Trophoblast cell (in vitro differentiated cells and primary cell): ENCODE measurements around the gene AGBL1.

Experiments used
- DNase-seq, 2 donors: peaks; one replicate each; pipeline ENCODE4 v3.0.0-alpha.2; 2016
- H2AFZ ChIP-seq: 2 replicates; pipeline ENCODE4 v1.6.1; 2013; ENCODE audit warnings: low read length, moderate library complexity, mild to moderate bottlenecking; ENCODE audit not compliant: insufficient read depth, poor library complexity
- H2AK5ac ChIP-seq: 2 replicates; pipeline ENCODE4 v1.6.1; 2013; ENCODE audit warnings: mild to moderate bottlenecking, low read length
- H2BK120ac ChIP-seq: 2 replicates; pipeline ENCODE4 v1.6.1; 2013; ENCODE audit warnings: low read length, mild to moderate bottlenecking, moderate library complexity; ENCODE audit not compliant: insufficient read depth, poor library complexity
- H2BK12ac ChIP-seq: 2 replicates; pipeline ENCODE4 v1.6.1; 2013; ENCODE audit warnings: mild to moderate bottlenecking, low read length, moderate library complexity
- H2BK5ac ChIP-seq: 2 replicates; pipeline ENCODE4 v1.6.1; 2013; ENCODE audit warnings: low read length, low read depth, moderate library complexity, mild to moderate bottlenecking; ENCODE audit not compliant: poor library complexity
- H3K14ac ChIP-seq: 2 replicates; pipeline ENCODE4 v1.6.1; 2013; ENCODE audit warnings: mild to moderate bottlenecking, low read length
- H3K18ac ChIP-seq: 2 replicates; pipeline ENCODE4 v1.6.1; 2013; ENCODE audit warnings: mild to moderate bottlenecking, low read length
- H3K23ac ChIP-seq: 2 replicates; pipeline ENCODE4 v1.6.1; 2013; ENCODE audit warnings: low read length
- H3K27ac ChIP-seq: 2 replicates; pipeline ENCODE4 v1.5.1; 2013; ENCODE audit warnings: low read depth, mild to moderate bottlenecking, inconsistent platforms, low read length, moderate library complexity
- H3K27me3 ChIP-seq: 2 replicates; pipeline ENCODE4 v1.6.1; 2013; ENCODE audit warnings: inconsistent platforms, mild to moderate bottlenecking, low read length, moderate library complexity; ENCODE audit not compliant: insufficient read depth
- H3K36me3 ChIP-seq, 2 experiments: 1 replicate in 1 of 2; 2 replicates in 1 of 2; pipeline ENCODE4 v1.6.1; 2013; ENCODE audit warnings: low read length in 2 of 2, mild to moderate bottlenecking in 2 of 2, moderate library complexity in 1 of 2; ENCODE audit not compliant: insufficient read depth in 2 of 2, control insufficient read depth in 1 of 2
- H3K4ac ChIP-seq: 2 replicates; pipeline ENCODE4 v1.6.1; 2013; ENCODE audit warnings: low read depth, mild to moderate bottlenecking, low read length, moderate library complexity
- H3K4me1 ChIP-seq, 2 experiments: 1 replicate in 1 of 2; 2 replicates in 1 of 2; pipeline ENCODE4 v1.6.1; 2013; ENCODE audit warnings: low read length in 2 of 2, mild to moderate bottlenecking in 2 of 2, moderate library complexity in 1 of 2; ENCODE audit not compliant: insufficient read depth in 2 of 2, control insufficient read depth in 1 of 2
- H3K4me2 ChIP-seq: 2 replicates; pipeline ENCODE4 v1.6.1; 2013; ENCODE audit warnings: inconsistent platforms, mild to moderate bottlenecking, low read length, moderate library complexity
- H3K4me3 ChIP-seq: 2 replicates; pipeline ENCODE4 v1.5.1; 2013; ENCODE audit warnings: mild to moderate bottlenecking, low read depth, low read length, inconsistent platforms
- H3K79me1 ChIP-seq: one replicate; pipeline ENCODE4 v1.6.1; 2013; ENCODE audit warnings: low read length
- H3K79me2 ChIP-seq: 2 replicates; pipeline ENCODE4 v1.6.1; 2013; ENCODE audit warnings: low read length, mild to moderate bottlenecking; ENCODE audit not compliant: control insufficient read depth, insufficient read depth, poor library complexity
- H3K9ac ChIP-seq: 2 replicates; pipeline ENCODE4 v1.6.1; 2013; ENCODE audit warnings: mild to moderate bottlenecking, low read length
- H3K9me3 ChIP-seq: 2 replicates; pipeline ENCODE4 v1.6.1; 2013; ENCODE audit warnings: low read depth, mild to moderate bottlenecking, control low read depth, inconsistent platforms, low read length; ENCODE audit not compliant: insufficient read depth
- H4K12ac ChIP-seq: 2 replicates; pipeline ENCODE4 v1.6.1; 2013; ENCODE audit warnings: low read depth, mild to moderate bottlenecking, low read length, moderate library complexity
- H4K8ac ChIP-seq: 2 replicates; pipeline ENCODE4 v1.6.1; 2013; ENCODE audit warnings: low read depth, mild to moderate bottlenecking, low read length, moderate library complexity
- H4K91ac ChIP-seq: one replicate; pipeline ENCODE4 v1.6.1; 2013; ENCODE audit warnings: low read depth, mild to moderate bottlenecking, low read length, moderate library complexity
- WGBS: extraction: QIAGEN DNeasy Blood & Tissue Kit; methylation state at CpG from one replicate; pipeline ENCODE4 v1.1.7; 2013; ENCODE audit warnings: missing lambda C conversion rate; ENCODE audit not compliant: insufficient read length, insufficient coverage; ENCODE audit errors: extremely low coverage; 5-methylcytosine and 5-hydroxymethylcytosine counted together

AGBL1 gene

DNA sequence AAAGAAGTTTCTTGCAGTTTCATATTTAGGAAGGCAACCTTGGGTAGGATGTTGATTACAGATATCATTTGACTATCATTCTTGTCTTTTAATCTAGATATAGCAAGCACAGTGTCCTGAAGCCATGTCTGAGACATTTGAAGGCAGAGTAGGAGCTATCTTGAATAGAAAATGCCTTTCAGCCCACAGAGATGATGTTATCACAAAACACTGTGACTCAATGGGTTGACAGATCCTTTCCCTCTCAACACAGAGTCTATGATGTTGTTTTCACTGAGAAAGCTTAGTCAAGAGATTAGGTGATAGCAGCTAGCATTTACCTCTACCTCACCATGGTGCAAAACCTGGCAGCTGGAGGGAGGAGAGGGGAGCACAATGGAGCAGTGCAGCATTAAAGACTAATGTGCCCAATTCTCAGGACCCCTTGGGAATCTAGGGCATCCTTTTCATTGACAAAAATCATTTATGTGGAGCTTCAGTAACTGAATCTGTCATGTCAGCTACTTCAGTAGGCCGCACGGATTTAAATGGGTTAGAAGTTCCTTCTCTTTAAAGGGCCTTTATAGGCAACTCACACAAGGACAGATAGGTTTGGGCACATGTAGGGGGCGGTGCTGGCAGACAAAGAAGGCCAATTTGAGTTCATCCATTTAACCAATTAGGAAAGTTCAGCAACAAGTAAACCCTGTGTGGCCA lies 121.8 kb downstream of the AGBL1 start:
- no peak overlapping the region for H2BK5ac ChIP-seq
- H3K4me3 ChIP-seq: no peak overlapping the region
- H3K4me1 ChIP-seq: peaks cover 0 to 4% of the 10 kb centered on the region in 2 experiments
- H3K14ac ChIP-seq: no peak overlapping the region
- H3K27me3 ChIP-seq: no peaks in the 10 kb centered on the region
- peak; percentile 25 to 50 for DNase-seq
- no peak overlapping the region for H4K8ac ChIP-seq
- H3K4ac ChIP-seq: no peak overlapping the region
- no peak overlapping the region for H3K23ac ChIP-seq
- no peak overlapping the region for H3K27ac ChIP-seq
- H3K9me3 ChIP-seq: no peaks in the 10 kb centered on the region
- no peak overlapping the region for H2BK12ac ChIP-seq
- no peak overlapping the region for H2AFZ ChIP-seq
- no peak overlapping the region for H3K18ac ChIP-seq
- H4K12ac ChIP-seq: no peak overlapping the region
- H3K4me2 ChIP-seq: no peak overlapping the region
- H3K36me3 ChIP-seq: no peaks in the 10 kb centered on the region
- H2BK120ac ChIP-seq: no peak overlapping the region
- H3K79me2 ChIP-seq: no peaks in the 10 kb centered on the region
- no CpG with 5 or more reads among the region's 3 CpGs for WGBS
- no peak overlapping the region for H3K9ac ChIP-seq
- no peak overlapping the region for H2AK5ac ChIP-seq
- no peaks in the 10 kb centered on the region for H3K79me1 ChIP-seq
- H4K91ac ChIP-seq: no peak overlapping the region

DNA sequence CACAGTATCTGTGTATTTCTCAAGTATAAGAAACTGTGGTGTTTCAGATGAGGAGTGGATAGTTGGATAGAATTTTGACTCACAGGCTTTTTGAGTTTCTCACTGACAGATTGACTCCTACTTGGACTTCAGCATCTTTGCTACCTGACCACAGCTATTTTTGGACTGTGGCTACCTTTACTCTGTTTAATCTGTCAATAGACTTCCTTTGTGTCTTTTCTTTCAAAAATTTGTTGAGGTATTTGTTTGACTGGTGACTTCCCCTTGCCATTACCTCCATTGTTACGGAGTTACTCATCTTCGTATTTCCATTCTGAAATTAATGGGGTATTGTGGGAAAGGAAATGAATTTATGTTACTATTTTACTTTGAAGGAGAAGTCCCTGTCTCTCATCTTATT lies 123.8 kb downstream of the AGBL1 start:
- Histone ChIP-seq H3K79me2 (no peaks in the 10 kb centered on the region), H2BK12ac (no peak overlapping the region), H3K4me2 (no peak overlapping the region), H3K23ac (no peak overlapping the region), H3K4ac (no peak overlapping the region), H3K79me1 (no peaks in the 10 kb centered on the region), H3K9ac (no peak overlapping the region), H3K27me3 (no peaks in the 10 kb centered on the region), H4K8ac (no peak overlapping the region), H2BK120ac (no peak overlapping the region), H3K18ac (no peak overlapping the region), H2BK5ac (no peak overlapping the region), H3K36me3 (no peaks in the 10 kb centered on the region), H2AK5ac (no peak overlapping the region), H3K14ac (no peak overlapping the region), H4K91ac (no peak overlapping the region), H3K4me3 (no peak overlapping the region), H2AFZ (no peak overlapping the region), H3K4me1 (peaks cover 0 to 4% of the 10 kb centered on the region in 2 experiments), H4K12ac (no peak overlapping the region), H3K9me3 (no peaks in the 10 kb centered on the region), H3K27ac (no peak overlapping the region)
- no peak for DNase-seq
- WGBS: no CpG with 5 or more reads among the region's 2 CpGs

DNA sequence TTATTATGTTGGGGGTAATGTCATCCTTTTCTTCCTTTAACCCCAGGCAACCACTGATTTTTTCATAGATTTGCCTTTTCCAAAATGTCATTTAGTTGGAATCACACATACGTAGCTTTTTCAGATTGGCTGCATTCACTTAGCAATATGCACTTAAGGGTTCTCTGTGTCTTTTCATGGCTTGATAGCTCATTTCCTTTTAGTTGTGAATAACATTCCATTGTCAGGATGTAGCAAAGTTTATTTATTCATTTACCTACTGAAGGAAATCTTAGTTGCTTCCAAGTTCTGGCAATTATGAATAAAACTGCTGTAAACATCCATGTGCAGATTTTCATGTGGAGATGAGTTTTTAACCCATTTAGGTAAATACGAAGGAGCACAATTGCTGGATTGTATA lies 125.4 kb downstream of the AGBL1 start:
- no peaks in the 10 kb centered on the region for H3K27me3 ChIP-seq

DNA sequence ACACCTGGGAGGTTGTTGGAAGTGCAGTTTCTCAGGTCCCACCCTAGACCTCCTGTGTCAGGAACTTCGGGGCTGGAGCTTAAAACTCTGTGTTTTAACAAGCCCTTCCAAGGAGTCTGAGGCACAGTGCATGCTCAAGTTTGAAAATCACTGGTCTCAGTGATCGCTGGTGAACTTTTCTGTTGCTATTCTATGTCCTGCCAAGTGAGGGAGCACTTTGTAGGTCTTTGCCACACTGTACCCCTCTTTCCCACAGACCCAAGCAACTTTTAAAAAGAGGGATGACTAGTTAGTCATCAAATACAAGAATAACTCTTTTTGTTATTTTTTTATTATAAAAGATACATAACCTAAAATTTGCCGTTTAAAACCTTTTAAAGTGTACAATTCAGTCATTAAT lies 133.7 kb downstream of the AGBL1 start:
- Histone ChIP-seq H3K27me3 (no peaks in the 10 kb centered on the region), H3K4ac (no peak overlapping the region), H3K27ac (no peak overlapping the region), H4K8ac (no peak overlapping the region), H3K14ac (no peak overlapping the region), H3K4me3 (no peak overlapping the region), H2BK12ac (no peak overlapping the region), H3K23ac (no peak overlapping the region), H3K18ac (no peak overlapping the region), H3K9ac (no peak overlapping the region), H4K12ac (no peak overlapping the region), H3K79me1 (no peaks in the 10 kb centered on the region), H2BK120ac (no peak overlapping the region), H2BK5ac (no peak overlapping the region), H4K91ac (no peak overlapping the region), H3K4me1 (no peaks in the 10 kb centered on the region), H3K36me3 (no peaks in the 10 kb centered on the region), H2AK5ac (no peak overlapping the region), H3K79me2 (no peaks in the 10 kb centered on the region), H2AFZ (no peak overlapping the region), H3K4me2 (no peak overlapping the region), H3K9me3 (peaks cover 7% of the 10 kb centered on the region)
- no CpG with 5 or more reads among the region's 3 CpGs for WGBS
- no peak for DNase-seq

More for the DNA sequence above, 125.4 kb downstream of the AGBL1 start:
- no peak overlapping the region for H3K4me2 ChIP-seq
- H3K4me1 ChIP-seq: peaks cover 0 to 4% of the 10 kb centered on the region in 2 experiments
- H2AK5ac ChIP-seq: no peak overlapping the region
- H2AFZ ChIP-seq: no peak overlapping the region
- no peak overlapping the region for H3K9ac ChIP-seq
- no peaks in the 10 kb centered on the region for H3K79me2 ChIP-seq
- H3K79me1 ChIP-seq: no peaks in the 10 kb centered on the region
- no peak overlapping the region for H4K12ac ChIP-seq
- no peak overlapping the region for H4K8ac ChIP-seq
- H3K4ac ChIP-seq: no peak overlapping the region
- no peak overlapping the region for H2BK12ac ChIP-seq
- H3K23ac ChIP-seq: no peak overlapping the region
- H3K36me3 ChIP-seq: no peaks in the 10 kb centered on the region
- H3K4me3 ChIP-seq: no peak overlapping the region
- H3K27ac ChIP-seq: no peak overlapping the region
- no peak overlapping the region for H4K91ac ChIP-seq
- no peak overlapping the region for H3K14ac ChIP-seq
- WGBS: no CpG with 5 or more reads among the region's 2 CpGs
- DNase-seq: no peak
- H3K9me3 ChIP-seq: no peaks in the 10 kb centered on the region
- H3K18ac ChIP-seq: no peak overlapping the region
- no peak overlapping the region for H2BK5ac ChIP-seq
- H2BK120ac ChIP-seq: no peak overlapping the region
